A549 (cell line): ENCODE data around the gene LHFPL5. TPM values are rescaled to one million over a fixed set of nuclear protein-coding genes. Genes with fewer than 3 reads are reported as not detected.

Experiments used
- ATAC-seq, 2 experiments: fragments of 200-7000 bp in 1 of 2; fragments of >200 bp in 1 of 2; cut with Nextera tagmentation in 1 of 2; cut with Tn5 transposase in 1 of 2; 3 replicates each; pipeline versions ENCODE4 v1.8.0 to v1.9.1; 2018 to 2020; ENCODE audit warnings: mild to moderate bottlenecking in 1 of 2, moderate library complexity in 1 of 2
- CTCF ChIA-PET: fragments of 300-600 bp; sonication (Branson Sonifier 250); formaldehyde crosslinking; extraction: SDS; loops from one replicate; lab custom pipeline; 2021; ENCODE audit warnings: antibody characterized with exemption, inconsistent platforms; lab: Yijun Ruan, JAX
- POLR2A ChIA-PET: fragments of 350-600 bp; formaldehyde crosslinking; extraction: SDS; loops from one replicate; lab custom pipeline; 2021; ENCODE audit warnings: antibody characterized with exemption, inconsistent platforms; lab: Yijun Ruan, JAX
- DNase-seq, 2 experiments: peaks; one replicate each; pipeline versions ENCODE4 v3.0.0 to v3.0.0-alpha.2; 2011 to 2016; ENCODE audit warnings: low read depth in 1 of 2, low spot score in 1 of 2
- FAIRE-seq: peaks from 2 replicates; lab custom pipeline; 2011; peaks lifted over from hg19 to GRCh38; lab: Jason Lieb, UNC
- H3K27ac ChIP-seq, 2 experiments: fragments of >200 bp; sonication (Bioruptor Twin); formaldehyde crosslinking; 3 replicates each; pipeline ENCODE4 v1.5.1; 2016 to 2017
- H3K4me1 ChIP-seq: fragments of >200 bp; sonication (Bioruptor Twin); formaldehyde crosslinking; 3 replicates; pipeline ENCODE4 v1.6.1; 2016
- H3K4me2 ChIP-seq: fragments of >200 bp; sonication (Bioruptor Twin); formaldehyde crosslinking; 3 replicates; pipeline ENCODE4 v1.6.1; 2016
- H3K4me3 ChIP-seq: fragments of >200 bp; sonication (Bioruptor Twin); formaldehyde crosslinking; 3 replicates; pipeline ENCODE4 v1.5.1; 2016
- H3K9me3 ChIP-seq: fragments of >200 bp; sonication (Bioruptor Twin); formaldehyde crosslinking; 3 replicates; pipeline ENCODE4 v1.6.1; 2016
- ATOH8 ChIP-seq: fragments of 250-450 bp; sonication (Bioruptor Pico); IDR thresholded peaks from 2 replicates; pipeline ENCODE4 v1.5.0; 2020; ENCODE audit warnings: low read depth, mild to moderate bottlenecking, moderate library complexity
- BCL3 ChIP-seq: fragments of >200 bp; sonication (Bioruptor Twin); formaldehyde crosslinking; IDR thresholded peaks from 3 replicates; pipeline ENCODE4 v1.6.1; 2016
- CBX2 ChIP-seq: fragments of 200-600 bp; sonication (generic); IDR thresholded peaks from 2 replicates; pipeline ENCODE4 v1.6.1; 2016; ENCODE audit warnings: low read depth, mild to moderate bottlenecking, borderline replicate concordance
- CTCF ChIP-seq: fragments of >200 bp; sonication (Bioruptor Twin); formaldehyde crosslinking; IDR thresholded peaks from 3 replicates; pipeline ENCODE4 v1.5.1; 2016
- E2F6 ChIP-seq: IDR thresholded peaks from 2 replicates; pipeline ENCODE4 v1.6.1; 2012; ENCODE audit warnings: low read depth, borderline replicate concordance
- EHMT2 ChIP-seq: fragments of 200-600 bp; sonication (generic); IDR thresholded peaks from 2 replicates; pipeline ENCODE4 v1.6.1; 2016; ENCODE audit warnings: antibody characterized with exemption, low read depth, mild to moderate bottlenecking, moderate library complexity
- EP300 ChIP-seq, 2 experiments: fragments of >200 bp; sonication (Bioruptor Twin); formaldehyde crosslinking; IDR thresholded peaks; 2 replicates in 1 of 2; 3 replicates in 1 of 2; pipeline ENCODE4 v1.6.1; 2016 to 2017
- FOSB ChIP-seq: fragments of 250-450 bp; sonication (Bioruptor Pico); IDR thresholded peaks from 2 replicates; pipeline ENCODE4 v1.5.0; 2020; ENCODE audit warnings: mild to moderate bottlenecking, moderate library complexity
- FOXS1 ChIP-seq: fragments of 250-450 bp; sonication (Bioruptor Pico); IDR thresholded peaks from 2 replicates; pipeline ENCODE4 v1.5.0; 2020; ENCODE audit warnings: mild to moderate bottlenecking, moderate library complexity
- GATA3 ChIP-seq: IDR thresholded peaks from 2 replicates; pipeline ENCODE4 v1.6.1; 2012; ENCODE audit warnings: borderline replicate concordance
- HOXB13 ChIP-seq: fragments of 250-450 bp; sonication (Bioruptor Pico); IDR thresholded peaks from 2 replicates; pipeline ENCODE4 v1.5.0; 2020; ENCODE audit warnings: low read depth, mild to moderate bottlenecking, moderate library complexity
- KDM1A ChIP-seq: fragments of 200-600 bp; sonication (generic); IDR thresholded peaks from 2 replicates; pipeline ENCODE4 v1.6.1; 2016; ENCODE audit warnings: low read depth, mild to moderate bottlenecking
- PHF8 ChIP-seq: fragments of 200-600 bp; sonication (generic); IDR thresholded peaks from 2 replicates; pipeline ENCODE4 v1.6.1; 2016; ENCODE audit warnings: low read depth, mild to moderate bottlenecking, antibody characterized with exemption, moderate library complexity, borderline replicate concordance
- RARB ChIP-seq: fragments of 250-450 bp; sonication (Bioruptor Pico); IDR thresholded peaks from 2 replicates; pipeline ENCODE4 v1.8.0; 2021; ENCODE audit warnings: mild to moderate bottlenecking, moderate library complexity
- RCOR1 ChIP-seq: fragments of 150-350 bp; IDR thresholded peaks from 2 replicates; pipeline ENCODE4 v1.6.1; 2014; ENCODE audit warnings: antibody characterized with exemption, low read length, low read depth
- RFX5 ChIP-seq: fragments of 450-650 bp; IDR thresholded peaks from 2 replicates; pipeline ENCODE4 v1.7.1; 2014; ENCODE audit warnings: antibody characterized with exemption, mild to moderate bottlenecking, moderate library complexity
- SMC3 ChIP-seq: fragments of >200 bp; sonication (Bioruptor Twin); formaldehyde crosslinking; IDR thresholded peaks from 3 replicates; pipeline ENCODE4 v1.6.1; 2018; ENCODE audit warnings: inconsistent platforms
- SREBF2 ChIP-seq: fragments of 450-650 bp; IDR thresholded peaks from 2 replicates; pipeline ENCODE4 v1.6.1; 2014; ENCODE audit warnings: mild to moderate bottlenecking, moderate library complexity
- TFCP2L1 ChIP-seq: fragments of 250-450 bp; sonication (Bioruptor Pico); IDR thresholded peaks from 2 replicates; pipeline ENCODE4 v1.5.0; 2021; ENCODE audit warnings: mild to moderate bottlenecking
- TP53 ChIP-seq: fragments of 250-450 bp; sonication (Bioruptor Pico); IDR thresholded peaks from 2 replicates; pipeline ENCODE4 v1.5.0; 2021; ENCODE audit warnings: mild to moderate bottlenecking, moderate library complexity
- USF2 ChIP-seq: fragments of 450-650 bp; IDR thresholded peaks from 2 replicates; pipeline ENCODE4 v1.6.1; 2014; ENCODE audit warnings: antibody characterized with exemption
- ZSCAN20 ChIP-seq: fragments of 250-450 bp; sonication (Bioruptor Pico); IDR thresholded peaks from 2 replicates; pipeline ENCODE4 v1.8.0; 2022; ENCODE audit warnings: mild to moderate bottlenecking, moderate library complexity
- WGBS: methylation state at CpG from one replicate; pipeline ENCODE4 v1.1.6; 2017; ENCODE audit errors: missing lambda C conversion rate; 5-methylcytosine and 5-hydroxymethylcytosine counted together
- polyA plus RNA-seq, 4 experiments: library from polyadenylated mRNA; depleted of rRNA in 3 of 4; stranded (reverse); fragments of >200 nt; fragmentation: RNase III in 1 of 4; extraction: RNeasy Plus Mini Kit Qiagen cat#74134 plus additional on column Dnase treatment in 1 of 4; gene quantifications; 2 replicates in 3 of 4; 3 replicates in 1 of 4; pipeline ENCODE4 v1.2.3, GENCODE V29; 2011 to 2017

LHFPL5 gene
- polyA plus RNA-seq, 2 of the 4 experiments (the other 2 are of a cell fraction) = 0.06 to 0.17 TPM

- TF ChIP-seq CTCF = no peak
- TF ChIP-seq, all 56 proteins: peak for 0
Measured at GRCh38 chr6:35775031-35775430, 30.1 kb upstream of the LHFPL5 start (continued).

GRCh38 chr6:35776364-35777215, 28.6 kb upstream of the LHFPL5 start, which contains the start of gene CLPSL2:
Gene CLPSL2 (plus strand): TSS chr6:35776598. CDS start chr6:35776619, 21 bp downstream.
- H3K4me2 ChIP-seq = peak within 1 kb of the TSS; percentile 72
- DNase-seq (peak in 1 of 2 experiments; percentile 43), FAIRE-seq (no peak), ATAC-seq (peak; percentile 73 to 83; a peak in 5 of 6 replicates)
- peak within 1 kb of the TSS; percentile 64 to 87 for H3K27ac ChIP-seq
- H3K4me3 ChIP-seq = peak within 1 kb of the TSS; percentile 49
- POLR2A ChIA-PET = no interaction called here
- WGBS = 19% methylated on average over 13 of the region's 56 CpGs
- CTCF ChIA-PET = no interaction called here
- no peaks in the 10 kb centered on the region for H3K4me1 ChIP-seq
- no peaks in the 10 kb centered on the region for H3K9me3 ChIP-seq
- no peak for TF ChIP-seq FOSB
- TF ChIP-seq RFX5 = no peak
- TF ChIP-seq FOXS1 (CRISPR knock-in tag) = no peak
- peak; percentile 67 for TF ChIP-seq USF2
- TF ChIP-seq E2F6 = peak; percentile 43; the same call in 1 of the 2 replicates
- TF ChIP-seq RARB = no peak

GRCh38 chr6:35777356-35778102, 27.6 kb upstream of the LHFPL5 start:
- ATAC-seq (no peak), DNase-seq (no peak), FAIRE-seq (no peak)
- Histone ChIP-seq H3K4me2 (peak overlapping the region; percentile 72; the same call in 1 of the 3 replicates), H3K27ac (no peak overlapping the region), H3K4me3 (no peak overlapping the region), H3K9me3 (no peaks in the 10 kb centered on the region), H3K4me1 (no peaks in the 10 kb centered on the region; the same call in 2 of the 3 replicates)
- POLR2A ChIA-PET = no interaction called here
- CTCF ChIA-PET = no interaction called here
- TF ChIP-seq TP53 = no peak
- no peak for TF ChIP-seq EHMT2
- no peak for TF ChIP-seq CBX2
- TF ChIP-seq RFX5 = no peak
- no peak for TF ChIP-seq CTCF
- TF ChIP-seq SREBF2 = no peak
- TF ChIP-seq TFCP2L1 (CRISPR knock-in tag) = no peak
- TF ChIP-seq RCOR1 = no peak
- no peak for TF ChIP-seq PHF8
- no peak for TF ChIP-seq HOXB13 (CRISPR knock-in tag)
- no peak for TF ChIP-seq ZSCAN20 (CRISPR knock-in tag)
- TF ChIP-seq KDM1A = no peak
- no peak for TF ChIP-seq ATOH8
- no peak for TF ChIP-seq SMC3
- TF ChIP-seq E2F6 = no peak
- no peak for TF ChIP-seq EP300 (IDR thresholded peaks at IDR 0.05)
- no peak for TF ChIP-seq BCL3
- no peak for TF ChIP-seq RARB
- TF ChIP-seq GATA3 = no peak
- WGBS = 93% methylated on average over 6 of the region's 10 CpGs
